ENCODE results near the gene KLHL13.
"Not testable (repeated sequence)": the region's sequence is repeated elsewhere in the genome, so short reads cannot be mapped to it uniquely, and the experiment has no call there.

The KLHL13 gene

DNA sequence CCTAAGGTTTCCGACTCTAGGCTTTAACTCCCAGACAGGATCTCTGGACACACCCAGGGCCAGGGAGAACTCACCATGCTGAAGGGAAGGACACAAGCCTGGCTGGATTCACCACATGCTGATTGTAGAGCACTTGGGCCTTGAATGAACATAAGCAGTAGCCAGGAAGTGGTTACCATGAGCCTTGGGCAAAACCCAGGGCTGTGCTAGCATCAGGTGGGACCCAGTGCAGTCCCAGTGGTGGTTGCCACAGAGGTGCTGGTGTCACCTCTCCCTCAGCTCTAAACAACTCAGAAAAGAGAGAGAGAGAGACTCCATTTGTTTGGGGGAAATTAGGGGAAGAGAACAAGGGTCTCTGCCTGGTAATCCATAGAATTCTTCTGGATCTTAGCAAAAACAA is 77.0 kb downstream of the KLHL13 start:
- no peaks in the 10 kb centered on the region for H3K27me3 Mint-ChIP-seq
- peaks cover 8% of the 10 kb centered on the region for H3K9me3 Mint-ChIP-seq
- no peak for ATAC-seq
- no peak overlapping the region for H3K27ac Mint-ChIP-seq
- H3K4me1 Mint-ChIP-seq: no peaks in the 10 kb centered on the region
- no peaks in the 10 kb centered on the region for H3K36me3 Mint-ChIP-seq
- H3K4me3 Mint-ChIP-seq: no peak overlapping the region

DNA sequence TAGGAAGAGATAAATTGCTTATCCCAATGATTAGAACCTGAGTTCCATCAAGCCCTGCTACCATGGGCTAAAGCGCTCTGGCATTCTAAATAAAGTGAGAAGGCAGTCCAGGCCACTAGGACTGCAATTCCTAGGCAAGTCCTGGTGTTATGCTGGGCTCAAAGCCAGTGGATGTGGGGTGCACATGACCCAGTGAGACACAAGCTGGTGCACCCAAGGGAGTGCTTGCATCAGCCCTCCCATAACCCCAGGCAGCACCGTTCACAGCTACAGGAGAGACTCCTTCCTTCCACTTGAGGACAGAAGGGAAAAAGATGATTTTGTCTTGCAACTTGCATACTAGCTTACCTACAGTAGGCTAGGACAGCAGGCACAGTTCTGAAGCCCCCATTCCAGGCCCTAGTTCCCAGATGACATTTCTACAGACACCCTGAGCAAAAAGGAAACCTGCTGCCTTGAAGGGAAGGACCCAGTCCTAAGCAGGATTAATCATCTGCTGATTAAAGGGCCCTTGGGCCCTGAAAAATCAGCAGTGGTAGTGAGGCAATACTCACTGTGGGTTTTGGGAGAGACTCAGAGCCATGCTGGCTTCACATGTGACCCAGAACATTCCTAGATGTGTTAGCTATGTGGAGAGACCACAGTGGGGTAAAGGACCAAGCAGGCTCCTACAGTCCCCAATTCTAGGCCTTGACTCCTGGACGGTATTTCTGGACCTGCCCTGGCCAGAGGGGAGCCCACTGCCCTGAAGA is 77.8 kb downstream of the KLHL13 start:
- Mint-ChIP-seq H3K27ac (no peak overlapping the region), H3K4me1 (no peaks in the 10 kb centered on the region), H3K9me3 (peaks cover 8% of the 10 kb centered on the region), H3K4me3 (no peak overlapping the region), H3K36me3 (no peaks in the 10 kb centered on the region), H3K27me3 (no peaks in the 10 kb centered on the region)
- no peak for ATAC-seq

DNA sequence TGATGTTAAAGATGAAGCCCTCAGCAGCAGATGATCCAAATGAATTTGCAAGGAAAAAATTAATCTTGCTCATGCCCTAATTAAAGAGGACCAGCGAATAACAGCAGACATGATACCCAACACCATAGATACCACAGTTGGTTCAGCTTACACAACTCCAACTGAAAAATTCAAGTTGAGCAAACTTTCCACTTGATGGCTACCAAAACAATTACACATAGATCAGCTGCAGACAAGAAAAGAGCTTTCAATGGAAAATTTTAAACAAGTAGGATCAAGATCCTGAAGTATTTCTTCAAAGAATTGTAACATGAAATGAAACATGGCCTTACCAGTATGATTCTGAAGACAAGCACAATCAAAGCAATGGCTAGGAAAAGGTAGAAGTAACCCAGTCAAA is 90.0 kb downstream of the KLHL13 start:
- H3K27me3 Mint-ChIP-seq: peaks cover 8% of the 10 kb centered on the region
- H3K9me3 Mint-ChIP-seq: peaks cover 2% of the 10 kb centered on the region
- no peaks in the 10 kb centered on the region for H3K36me3 Mint-ChIP-seq
- no peak overlapping the region for H3K4me3 Mint-ChIP-seq
- no peak overlapping the region for H3K27ac Mint-ChIP-seq
- no peaks in the 10 kb centered on the region for H3K4me1 Mint-ChIP-seq
- no peak for ATAC-seq

- Mint-ChIP-seq H3K9me3 (peaks cover 2% of the 10 kb centered on the region), H3K4me1 (no peaks in the 10 kb centered on the region), H3K27ac (no peak overlapping the region), H3K27me3 (peaks cover 8% of the 10 kb centered on the region), H3K36me3 (no peaks in the 10 kb centered on the region), H3K4me3 (no peak overlapping the region)
- no peak for ATAC-seq
These were observed 91.4 kb downstream of the KLHL13 start for GRCh38 chrX:118025226-118025625.

GRCh38 chrX:118024482-118024881 is 92.1 kb downstream of the KLHL13 start:
- no peak for ATAC-seq
- Mint-ChIP-seq H3K9me3 (peaks cover 2% of the 10 kb centered on the region), H3K27ac (no peak overlapping the region)

GRCh38 chrX:118022753-118023152 is 93.9 kb downstream of the KLHL13 start:
- Mint-ChIP-seq H3K9me3 (peaks cover 5% of the 10 kb centered on the region), H3K4me3 (no peak overlapping the region), H3K27ac (no peak overlapping the region), H3K4me1 (no peaks in the 10 kb centered on the region), H3K27me3 (peaks cover 6% of the 10 kb centered on the region), H3K36me3 (no peaks in the 10 kb centered on the region)
- no peak for ATAC-seq

More at GRCh38 chrX:118024482-118024881, 92.1 kb downstream of the KLHL13 start:
- Mint-ChIP-seq H3K4me3 (no peak overlapping the region), H3K4me1 (no peaks in the 10 kb centered on the region), H3K27me3 (peaks cover 8% of the 10 kb centered on the region), H3K36me3 (no peaks in the 10 kb centered on the region)

- H3K36me3 Mint-ChIP-seq: no peaks in the 10 kb centered on the region
- peaks cover 6% of the 10 kb centered on the region for H3K9me3 Mint-ChIP-seq
- no peak overlapping the region for H3K4me3 Mint-ChIP-seq
- no peak for ATAC-seq
- H3K4me1 Mint-ChIP-seq: no peaks in the 10 kb centered on the region
- no peaks in the 10 kb centered on the region for H3K27me3 Mint-ChIP-seq
- no peak overlapping the region for H3K27ac Mint-ChIP-seq
These were observed 100.2 kb downstream of the KLHL13 start for GRCh38 chrX:118016422-118016821.

DNA sequence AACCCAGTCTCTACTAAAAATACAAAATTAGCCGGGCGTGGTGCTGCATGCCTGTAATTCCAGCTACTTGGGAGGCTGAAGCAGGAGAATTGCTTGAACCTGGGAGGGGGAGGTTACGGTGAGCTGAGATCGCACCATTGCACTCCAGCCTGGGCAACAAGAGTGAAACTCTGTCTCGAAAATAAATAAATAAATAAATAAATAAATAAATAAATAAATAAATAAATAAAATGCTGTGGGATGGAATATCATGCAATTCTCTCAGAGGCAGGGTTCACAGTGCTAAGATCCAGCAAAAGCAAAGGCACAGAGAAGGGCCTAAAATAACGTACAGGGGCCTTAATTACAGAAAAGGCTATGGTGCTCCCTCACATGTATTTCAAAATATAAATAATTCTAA is 114.2 kb downstream of the KLHL13 start:
- not testable (repeated sequence) for H3K4me3 Mint-ChIP-seq, ATAC-seq

DNA sequence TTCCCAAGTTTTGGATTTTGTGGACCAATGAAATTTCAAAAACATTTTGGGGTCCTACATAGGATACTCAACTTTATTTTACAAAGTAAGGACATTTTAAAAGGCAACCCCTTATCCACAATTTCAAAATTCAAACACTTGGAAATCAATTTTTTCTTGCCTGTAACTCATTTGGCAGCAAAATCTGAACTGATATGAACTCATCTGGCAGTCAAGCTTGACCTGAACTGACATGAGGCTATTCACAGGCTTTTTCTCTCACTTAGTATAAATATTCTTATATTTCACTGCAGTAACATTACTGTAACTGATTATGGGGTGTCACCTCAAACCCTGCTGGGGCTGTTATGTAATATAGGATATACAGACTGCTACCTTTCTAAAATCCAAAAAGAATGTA is 116.1 kb downstream of the KLHL13 start:
- no peaks in the 10 kb centered on the region for H3K4me1 Mint-ChIP-seq
- H3K9me3 Mint-ChIP-seq: no peaks in the 10 kb centered on the region
- H3K4me3 Mint-ChIP-seq: no peak overlapping the region
- H3K36me3 Mint-ChIP-seq: no peaks in the 10 kb centered on the region
- no peaks in the 10 kb centered on the region for H3K27me3 Mint-ChIP-seq
- ATAC-seq: no peak
- no peak overlapping the region for H3K27ac Mint-ChIP-seq

More for the DNA sequence above, 114.2 kb downstream of the KLHL13 start:
- H3K9me3 Mint-ChIP-seq, H3K36me3 Mint-ChIP-seq, H3K4me1 Mint-ChIP-seq, H3K27ac Mint-ChIP-seq, H3K27me3 Mint-ChIP-seq: not testable (repeated sequence)

GRCh38 chrX:117998171-117998570 is 118.4 kb downstream of the KLHL13 start:
- Mint-ChIP-seq H3K4me3 (no peak overlapping the region), H3K27me3 (no peaks in the 10 kb centered on the region), H3K9me3 (no peaks in the 10 kb centered on the region), H3K36me3 (no peaks in the 10 kb centered on the region), H3K4me1 (no peaks in the 10 kb centered on the region), H3K27ac (no peak overlapping the region)
- no peak for ATAC-seq

GRCh38 chrX:117996918-117997480 is 119.6 kb downstream of the KLHL13 start:
- H3K27me3 Mint-ChIP-seq: no peaks in the 10 kb centered on the region
- H3K4me1 Mint-ChIP-seq: no peaks in the 10 kb centered on the region
- ATAC-seq: no peak
- H3K4me3 Mint-ChIP-seq: no peak overlapping the region
- no peaks in the 10 kb centered on the region for H3K9me3 Mint-ChIP-seq
- H3K36me3 Mint-ChIP-seq: no peaks in the 10 kb centered on the region
- no peak overlapping the region for H3K27ac Mint-ChIP-seq

DNA sequence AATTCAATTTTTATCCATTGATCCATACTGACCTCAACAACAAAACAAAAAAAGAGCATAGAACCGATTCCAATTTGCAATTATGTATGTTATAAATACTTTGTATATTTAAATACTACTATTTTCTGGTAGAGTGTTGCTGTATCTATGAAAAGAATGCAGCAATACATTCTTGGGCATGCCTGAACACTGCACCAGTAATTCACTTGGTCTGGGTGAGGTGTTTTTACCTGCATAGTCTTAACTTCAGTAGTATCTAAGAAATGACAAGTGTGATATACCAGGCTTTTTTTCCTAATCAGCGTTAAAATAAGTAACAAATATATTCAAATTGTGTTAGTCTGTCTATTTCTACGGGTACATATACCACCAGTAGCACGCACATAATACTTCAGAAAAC is 120.2 kb downstream of the KLHL13 start:
- Mint-ChIP-seq H3K27me3 (no peaks in the 10 kb centered on the region), H3K27ac (no peak overlapping the region), H3K4me3 (no peak overlapping the region)

DNA sequence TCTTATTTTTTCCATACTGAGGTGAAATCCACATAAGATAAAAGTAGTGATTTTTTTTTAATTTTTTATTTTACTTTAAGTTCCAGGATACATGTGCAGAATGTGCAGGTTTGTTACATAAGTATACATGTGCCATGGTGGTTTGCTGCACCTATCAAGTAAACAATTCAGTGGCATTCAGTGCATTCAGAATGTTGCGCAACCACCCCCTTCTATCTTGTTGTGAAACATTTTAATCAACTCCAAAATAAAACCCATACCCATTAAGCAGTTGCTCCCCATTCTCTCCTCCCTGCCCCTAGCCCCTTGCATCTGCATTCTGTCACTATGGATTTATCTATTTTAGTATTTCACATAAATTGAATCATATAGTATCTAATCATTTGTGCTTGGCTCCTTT is 121.2 kb downstream of the KLHL13 start:
- no peak for ATAC-seq
- Mint-ChIP-seq H3K27me3 (no peaks in the 10 kb centered on the region), H3K27ac (no peak overlapping the region)

More for the DNA sequence above, 120.2 kb downstream of the KLHL13 start:
- Mint-ChIP-seq H3K4me1 (no peaks in the 10 kb centered on the region), H3K36me3 (no peaks in the 10 kb centered on the region), H3K9me3 (no peaks in the 10 kb centered on the region)
- ATAC-seq: no peak

GRCh38 chrX:117992192-117992723 is 124.4 kb downstream of the KLHL13 start:
- Mint-ChIP-seq H3K36me3 (no peaks in the 10 kb centered on the region), H3K9me3 (no peaks in the 10 kb centered on the region), H3K27me3 (no peaks in the 10 kb centered on the region), H3K4me3 (no peak overlapping the region), H3K4me1 (no peaks in the 10 kb centered on the region), H3K27ac (no peak overlapping the region)
- no peak for ATAC-seq

More for the DNA sequence above, 121.2 kb downstream of the KLHL13 start:
- Mint-ChIP-seq H3K36me3 (no peaks in the 10 kb centered on the region), H3K4me1 (no peaks in the 10 kb centered on the region), H3K9me3 (no peaks in the 10 kb centered on the region), H3K4me3 (no peak overlapping the region)

GRCh38 chrX:117990438-117990837 is 126.2 kb downstream of the KLHL13 start:
- Mint-ChIP-seq H3K9me3 (no peaks in the 10 kb centered on the region), H3K4me1 (no peaks in the 10 kb centered on the region), H3K27ac (no peak overlapping the region), H3K36me3 (no peaks in the 10 kb centered on the region), H3K4me3 (no peak overlapping the region), H3K27me3 (no peaks in the 10 kb centered on the region)
- no peak for ATAC-seq

DNA sequence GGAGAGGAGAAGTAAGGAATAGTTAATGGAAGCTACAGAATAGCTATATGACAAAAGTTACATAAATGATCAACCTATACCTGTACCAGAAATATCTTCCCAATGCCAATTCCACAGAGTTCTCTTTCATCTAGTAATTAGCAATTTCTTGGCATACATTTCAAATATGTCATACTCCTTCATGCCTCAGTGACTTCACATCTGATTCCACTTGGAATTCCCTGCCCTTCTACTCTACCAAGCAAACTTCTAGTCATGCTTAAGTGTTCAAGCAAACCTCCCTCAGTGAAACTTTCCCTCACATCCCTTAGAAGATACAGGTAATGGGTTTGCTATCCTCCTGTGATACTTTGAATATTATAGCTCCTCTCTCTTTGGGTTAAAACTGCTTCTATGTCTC is 127.1 kb downstream of the KLHL13 start:
- ATAC-seq: no peak
- no peak overlapping the region for H3K4me3 Mint-ChIP-seq
- H3K4me1 Mint-ChIP-seq: no peaks in the 10 kb centered on the region
- H3K9me3 Mint-ChIP-seq: no peaks in the 10 kb centered on the region
- no peaks in the 10 kb centered on the region for H3K36me3 Mint-ChIP-seq
- H3K27me3 Mint-ChIP-seq: no peaks in the 10 kb centered on the region
- H3K27ac Mint-ChIP-seq: no peak overlapping the region
